ENCODE results near the gene TRERF1. TPM values are rescaled to one million over a fixed set of nuclear protein-coding genes. Genes with fewer than 3 reads are reported as not detected.
"Not testable (repeated sequence)": the region's sequence is repeated elsewhere in the genome, so short reads cannot be mapped to it uniquely, and the experiment has no call there.

TRERF1 gene
- total and polyA plus RNA-seq, 12 donors, result 4.7 to 16.6 (median 8.0) TPM

GRCh38 chr6:42193491-42193894 lies 258.2 kb downstream of the TRERF1 start:
- Histone ChIP-seq H3K4me3 (no peak overlapping the region), H3K36me3 (replicated peaks in 1 of 2) (no peaks in the 10 kb centered on the region), H3K9me3 (replicated peaks in 1 of 3) (no peaks in the 10 kb centered on the region), H3K27ac (no peak overlapping the region), H3K4me1 (replicated peaks in 1 of 2) (peaks cover 0 to 6% of the 10 kb centered on the region in 2 donors), H3K27me3 (no peaks in the 10 kb centered on the region)
- WGBS, 4 donors, result 33 to 52% (median 40%) methylated on average over 8 of the region's 8 CpGs
- peak in 1 of 7 donors; percentile 3 for DNase-seq
- intact Hi-C loops (cut with DNase I), result no loop called here
- TF ChIP-seq CTCF (IDR thresholded peaks at IDR 0.05), result no peak
- TF ChIP-seq POLR2A (IDR thresholded peaks at IDR 0.05), result no peak

- intact Hi-C loops (cut with DNase I); DNase-seq; H3K36me3 ChIP-seq (replicated peaks in 1 of 2); H3K9me3 ChIP-seq (replicated peaks in 1 of 3); H3K27ac ChIP-seq; H3K4me1 ChIP-seq (replicated peaks in 1 of 2); H3K4me3 ChIP-seq; H3K27me3 ChIP-seq: not testable (repeated sequence)
- 90 to 92% (median 90%) methylated on average over 5 of the region's 5 CpGs for WGBS, 4 donors
These were observed 259.3 kb downstream of the TRERF1 start for GRCh38 chr6:42192385-42192784.

DNA sequence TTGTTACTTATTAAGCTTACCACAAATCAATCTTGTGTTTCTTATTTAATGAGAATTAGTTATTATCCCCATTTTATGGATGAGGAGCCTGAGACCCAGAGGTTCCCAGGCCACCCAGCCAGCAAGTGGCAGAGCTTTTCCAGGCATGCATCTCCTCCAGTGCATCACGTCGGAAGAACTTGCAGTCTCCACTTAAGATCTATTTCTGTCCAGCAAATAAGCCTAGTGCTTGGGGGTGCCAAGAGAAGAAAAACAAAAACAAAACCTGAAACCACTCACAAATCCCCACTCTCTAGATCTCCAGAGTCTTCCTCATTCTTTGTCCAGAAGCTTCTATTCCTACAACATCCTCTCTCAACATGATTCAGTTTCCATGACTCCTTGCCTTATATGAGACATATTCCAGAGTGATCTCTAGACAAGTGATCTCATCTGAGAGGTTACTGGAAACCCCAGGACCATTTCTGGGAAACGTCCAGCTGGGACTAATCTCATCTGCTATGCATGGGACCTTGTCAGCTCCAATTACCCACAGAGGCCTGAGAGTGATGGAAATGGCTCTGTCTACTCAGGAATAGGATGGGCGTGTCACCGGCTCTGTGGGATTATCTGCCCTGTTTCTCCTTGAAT lies 261.1 kb downstream of the TRERF1 start:
- Histone ChIP-seq H3K9me3 (replicated peaks in 1 of 3) (no peaks in the 10 kb centered on the region), H3K4me1 (replicated peaks in 1 of 2) (peaks cover 0 to 6% of the 10 kb centered on the region in 2 donors), H3K36me3 (replicated peaks in 1 of 2) (no peaks in the 10 kb centered on the region), H3K27me3 (no peaks in the 10 kb centered on the region), H3K27ac (no peak overlapping the region), H3K4me3 (no peak overlapping the region)
- DNase-seq, result peak in 1 of 7 donors; percentile 6
- TF ChIP-seq POLR2A (IDR thresholded peaks at IDR 0.05) (no peak), CTCF (IDR thresholded peaks at IDR 0.05) (no peak)
- 72 to 84% (median 79%) methylated on average over 4 to 5 of the region's 5 CpGs for WGBS, 4 donors
- intact Hi-C loops (cut with DNase I), result no loop called here

DNA sequence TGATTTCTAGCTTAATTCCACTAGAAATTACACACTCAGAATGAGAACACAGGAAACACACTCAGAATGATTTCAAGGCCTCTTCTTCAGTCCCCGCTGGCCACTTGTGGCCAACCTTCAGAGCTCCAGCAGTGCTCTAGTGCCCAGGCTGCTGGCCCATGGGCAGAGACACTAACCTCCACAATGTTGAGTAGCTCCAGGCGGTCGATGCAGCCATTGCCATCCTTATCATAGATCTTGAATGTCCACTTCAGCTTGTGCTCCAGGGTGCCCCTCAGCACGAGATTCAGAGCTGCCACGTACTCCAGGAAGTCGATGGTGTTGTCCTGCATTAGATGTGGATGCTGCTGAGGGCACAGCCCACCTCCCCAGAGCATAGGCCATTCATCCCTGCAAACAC lies 263.3 kb downstream of the TRERF1 start:
- DNase-seq, result no peak
- Histone ChIP-seq H3K4me3 (no peak overlapping the region), H3K27me3 (no peaks in the 10 kb centered on the region), H3K9me3 (replicated peaks in 1 of 3) (no peaks in the 10 kb centered on the region), H3K27ac (no peak overlapping the region), H3K4me1 (replicated peaks in 1 of 2) (peaks cover 0 to 4% of the 10 kb centered on the region in 2 donors), H3K36me3 (replicated peaks in 1 of 2) (no peaks in the 10 kb centered on the region)
- WGBS, 4 donors, result 76 to 94% (median 92%) methylated on average over 3 to 6 of the region's 6 CpGs
- intact Hi-C loops (cut with DNase I), result no loop called here
- TF ChIP-seq CTCF (IDR thresholded peaks at IDR 0.05) (no peak), POLR2A (IDR thresholded peaks at IDR 0.05) (no peak)

DNA sequence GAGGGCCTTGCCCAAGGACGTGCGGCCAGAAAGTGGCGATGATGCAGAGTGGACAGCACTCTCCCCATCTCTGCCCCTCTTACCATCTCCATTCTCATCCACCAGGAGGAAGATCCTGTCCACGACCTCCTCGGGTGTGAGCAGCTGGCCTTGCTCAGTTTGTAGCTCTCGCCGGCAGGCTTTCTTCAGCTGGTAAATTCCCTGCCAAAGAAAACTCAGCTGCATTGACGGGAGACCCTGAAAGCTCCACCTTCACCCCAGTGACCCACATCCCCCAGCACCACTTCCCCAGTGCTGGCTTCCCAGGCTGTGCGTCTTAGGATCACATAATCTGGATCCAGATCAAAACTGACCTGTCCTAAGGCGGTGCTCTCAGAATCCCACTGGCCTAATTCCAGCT lies 266.1 kb downstream of the TRERF1 start:
- H3K4me3 ChIP-seq, result no peak overlapping the region
- no peaks in the 10 kb centered on the region for H3K27me3 ChIP-seq
- TF ChIP-seq CTCF (IDR thresholded peaks at IDR 0.05) (no peak), POLR2A (IDR thresholded peaks at IDR 0.05) (no peak)
- WGBS, 4 donors, result 42 to 68% (median 52%) methylated on average over 8 to 10 of the region's 10 CpGs
- intact Hi-C loops (cut with DNase I), result no loop called here
- H3K27ac ChIP-seq, result no peak overlapping the region
- H3K36me3 ChIP-seq (replicated peaks in 1 of 2), result no peaks in the 10 kb centered on the region
- H3K4me1 ChIP-seq (replicated peaks in 1 of 2), result no peaks in the 10 kb centered on the region
- H3K9me3 ChIP-seq (replicated peaks in 1 of 3), result no peaks in the 10 kb centered on the region
- peak in 1 of 7 donors; percentile 55 for DNase-seq
